PC-3 (cell line): ENCODE results near the gene TMEM239.

ENCODE experiments used
- EZH2 ChIP-seq: fragments of 300-600 bp; sonication (generic); IDR thresholded peaks from one replicate; pipeline ENCODE4 v1.6.1; 2017; ENCODE audit warnings: antibody characterized with exemption, mild to moderate bottlenecking, low read length; ENCODE audit not compliant: unreplicated experiment
- EZH2phosphoT487 ChIP-seq: fragments of 300-600 bp; sonication (generic); IDR thresholded peaks from 2 replicates; pipeline ENCODE4 v1.6.1; 2018; ENCODE audit warnings: mild to moderate bottlenecking, antibody characterized with exemption, low read length, borderline replicate concordance
- TF ChIP-seq, protein P1 (sequence below): fragments of 300-600 bp; sonication (generic); conservative IDR thresholded peaks from 2 replicates; pipeline ENCODE4 v1.5.1; 2017; ENCODE audit warnings: antibody characterized with exemption, low read depth, mild to moderate bottlenecking, low read length

DNA sequence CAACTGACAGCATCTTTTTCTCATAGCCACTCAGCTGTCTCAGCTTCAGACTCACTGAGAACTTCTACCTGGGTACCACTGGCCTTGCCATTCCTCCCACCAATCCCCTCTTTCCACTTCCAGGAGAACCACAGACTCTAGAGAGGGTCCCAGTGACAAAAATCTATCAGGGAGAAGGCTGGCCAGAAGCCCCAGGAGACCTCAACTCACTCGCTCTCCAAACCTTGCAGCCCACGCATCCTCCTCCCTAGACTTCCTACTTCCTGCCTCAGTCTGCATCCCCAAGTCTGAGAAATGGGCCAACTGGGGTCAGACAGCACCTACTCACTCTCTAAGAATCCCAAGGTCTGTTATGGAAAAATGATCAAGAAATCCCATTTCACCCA, 1.2 kb downstream of the TMEM239 start:
- TF ChIP-seq, protein P1, sequence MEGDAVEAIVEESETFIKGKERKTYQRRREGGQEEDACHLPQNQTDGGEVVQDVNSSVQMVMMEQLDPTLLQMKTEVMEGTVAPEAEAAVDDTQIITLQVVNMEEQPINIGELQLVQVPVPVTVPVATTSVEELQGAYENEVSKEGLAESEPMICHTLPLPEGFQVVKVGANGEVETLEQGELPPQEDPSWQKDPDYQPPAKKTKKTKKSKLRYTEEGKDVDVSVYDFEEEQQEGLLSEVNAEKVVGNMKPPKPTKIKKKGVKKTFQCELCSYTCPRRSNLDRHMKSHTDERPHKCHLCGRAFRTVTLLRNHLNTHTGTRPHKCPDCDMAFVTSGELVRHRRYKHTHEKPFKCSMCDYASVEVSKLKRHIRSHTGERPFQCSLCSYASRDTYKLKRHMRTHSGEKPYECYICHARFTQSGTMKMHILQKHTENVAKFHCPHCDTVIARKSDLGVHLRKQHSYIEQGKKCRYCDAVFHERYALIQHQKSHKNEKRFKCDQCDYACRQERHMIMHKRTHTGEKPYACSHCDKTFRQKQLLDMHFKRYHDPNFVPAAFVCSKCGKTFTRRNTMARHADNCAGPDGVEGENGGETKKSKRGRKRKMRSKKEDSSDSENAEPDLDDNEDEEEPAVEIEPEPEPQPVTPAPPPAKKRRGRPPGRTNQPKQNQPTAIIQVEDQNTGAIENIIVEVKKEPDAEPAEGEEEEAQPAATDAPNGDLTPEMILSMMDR = no peak
- no peak for TF ChIP-seq EZH2
- TF ChIP-seq EZH2phosphoT487 = no peak
